GM21381 (cell line): Measurements from ENCODE around the gene SPANXN5.
"Not testable (repeated sequence)": the region's sequence is repeated elsewhere in the genome, so short reads cannot be mapped to it uniquely, and the experiment has no call there.

Experiments
- ATAC-seq: cut with Tn5 transposase; IDR thresholded peaks from one replicate; pipeline ENCODE4 v1.9.1; 2021; ENCODE audit warnings: mild to moderate bottlenecking, moderate library complexity; ENCODE audit not compliant: unreplicated experiment

SPANXN5 gene

GRCh38 chrX:52797327-52797726, at the start of gene SPANXN5:
TSS of gene SPANXN5 (minus strand) at chrX:52797427. CDS start at chrX:52797348, 79 bp downstream.
- not testable (repeated sequence) for ATAC-seq

- ATAC-seq, result not testable (repeated sequence)
Observed at GRCh38 chrX:52843619-52844018, 46.4 kb upstream of the SPANXN5 start.

GRCh38 chrX:52839137-52839536, 41.9 kb upstream of the SPANXN5 start:
- no peak for ATAC-seq

- no peak for ATAC-seq
Observed at GRCh38 chrX:52830551-52830950, 33.3 kb upstream of the SPANXN5 start.

GRCh38 chrX:52824608-52825007, 27.4 kb upstream of the SPANXN5 start:
- ATAC-seq, result no peak

GRCh38 chrX:52821079-52821760, 24.0 kb upstream of the SPANXN5 start:
- ATAC-seq, result no peak

GRCh38 chrX:52819788-52820187, 22.6 kb upstream of the SPANXN5 start:
- ATAC-seq, result no peak

- ATAC-seq, result no peak
Observed at GRCh38 chrX:52811065-52811625, 13.9 kb upstream of the SPANXN5 start, which contains the start of gene XAGE5. TSS of gene XAGE5 (plus strand) at chrX:52811287. CDS start at chrX:52812567, 1,280 bp downstream.

- ATAC-seq, result not testable (repeated sequence)
Observed at GRCh38 chrX:52804876-52805275, 7.6 kb upstream of the SPANXN5 start.

- not testable (repeated sequence) for ATAC-seq
Observed at GRCh38 chrX:52773504-52773903, 23.7 kb downstream of the SPANXN5 start.

GRCh38 chrX:52765983-52766382, 31.2 kb downstream of the SPANXN5 start:
- not testable (repeated sequence) for ATAC-seq

- not testable (repeated sequence) for ATAC-seq
Observed at GRCh38 chrX:52750952-52751351, 46.3 kb downstream of the SPANXN5 start, which contains the start of gene SSX2B. TSS of gene SSX2B (plus strand) at chrX:52751252. CDS start at chrX:52752681, 1,429 bp downstream.
